HUES48 (cell line): ENCODE measurements around the gene SKOR2.
A peak's percentile ranks its signal among the peaks of the same experiment; 100 is the strongest.
"Not testable (repeated sequence)": the region's sequence is repeated elsewhere in the genome, so short reads cannot be mapped to it uniquely, and the experiment has no call there.

Experiments
- H3K27ac ChIP-seq: one replicate; pipeline ENCODE4 v1.7.0; 2013; ENCODE audit warnings: low read depth, low read length, inconsistent platforms
- H3K27me3 ChIP-seq: 2 replicates; pipeline ENCODE4 v1.6.1; 2013; ENCODE audit warnings: mild to moderate bottlenecking, low read length; ENCODE audit not compliant: control insufficient read depth, insufficient read depth
- H3K36me3 ChIP-seq: 2 replicates; pipeline ENCODE4 v1.6.1; 2013; ENCODE audit warnings: low read length; ENCODE audit not compliant: control insufficient read depth, insufficient read depth
- H3K4me1 ChIP-seq: 2 replicates; pipeline ENCODE4 v1.6.1; 2013; ENCODE audit warnings: mild to moderate bottlenecking, low read length; ENCODE audit not compliant: control insufficient read depth, insufficient read depth
- H3K4me3 ChIP-seq: 2 replicates; pipeline ENCODE4 v1.5.1; 2013; ENCODE audit warnings: mild to moderate bottlenecking, low read depth, low read length
- H3K9ac ChIP-seq: 2 replicates; pipeline ENCODE4 v1.6.1; 2013; ENCODE audit warnings: mild to moderate bottlenecking, low read depth, low read length, moderate library complexity
- H3K9me3 ChIP-seq: 2 replicates; pipeline ENCODE4 v1.6.1; 2013; ENCODE audit warnings: low read length; ENCODE audit not compliant: control insufficient read depth, insufficient read depth

Gene SKOR2

DNA sequence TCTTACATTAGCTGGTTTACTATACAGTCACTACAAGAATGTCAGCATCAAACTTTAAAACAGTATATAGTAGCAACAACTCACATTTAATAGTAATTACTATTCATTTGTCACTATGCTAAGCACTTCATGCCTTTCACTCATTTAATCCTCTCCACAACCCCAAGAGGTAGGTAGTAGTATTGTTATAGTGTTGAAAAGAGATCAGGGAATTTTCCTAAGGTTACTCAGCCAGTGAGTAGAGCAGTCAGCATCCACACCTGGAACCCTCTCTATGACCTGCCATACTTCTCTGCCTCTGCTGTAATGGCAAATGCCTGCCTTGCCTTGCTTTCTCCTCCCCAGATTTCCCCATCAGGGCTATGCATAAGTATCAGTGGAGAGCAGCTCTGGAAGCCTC, 24.8 kb downstream of the SKOR2 start:
- H3K9ac ChIP-seq: no peak overlapping the region
- H3K27me3 ChIP-seq: no peaks in the 10 kb centered on the region; the same call in 1 of the 2 replicates
- H3K9me3 ChIP-seq: no peaks in the 10 kb centered on the region
- H3K27ac ChIP-seq: no peak overlapping the region
- H3K4me3 ChIP-seq: no peak overlapping the region
- no peaks in the 10 kb centered on the region for H3K4me1 ChIP-seq
- H3K36me3 ChIP-seq: no peaks in the 10 kb centered on the region

DNA sequence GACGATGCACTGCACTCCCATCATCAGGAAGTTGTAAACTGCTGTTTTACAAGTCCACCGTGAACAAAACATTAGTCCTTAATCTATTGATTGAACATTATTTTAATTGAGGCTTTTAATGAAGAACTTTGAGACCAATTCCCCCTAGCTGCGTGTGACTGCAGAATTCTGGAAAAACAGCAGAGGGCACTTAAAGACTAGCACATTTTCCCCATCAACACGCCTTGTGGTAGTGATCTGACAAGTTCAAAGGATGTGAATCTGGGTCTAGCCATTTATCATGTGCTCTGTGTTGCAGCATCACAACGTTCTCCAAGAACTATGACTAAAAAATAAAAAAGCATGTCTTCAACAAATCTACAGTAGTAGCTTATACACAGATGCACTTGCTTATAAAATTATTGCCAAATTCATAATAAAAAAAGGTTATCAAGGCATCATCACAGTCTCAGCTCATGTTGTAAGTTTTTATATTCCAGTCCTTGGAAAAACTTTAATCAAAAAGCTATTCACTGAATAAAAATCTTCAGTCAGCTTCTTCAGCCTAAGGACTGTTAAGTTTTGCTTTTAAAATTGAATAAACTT, 35.8 kb downstream of the SKOR2 start:
- Histone ChIP-seq H3K4me1 (no peaks in the 10 kb centered on the region), H3K9ac (no peak overlapping the region), H3K27ac (no peak overlapping the region), H3K36me3 (no peaks in the 10 kb centered on the region), H3K4me3 (no peak overlapping the region), H3K27me3 (peaks cover 2% of the 10 kb centered on the region), H3K9me3 (no peaks in the 10 kb centered on the region)

DNA sequence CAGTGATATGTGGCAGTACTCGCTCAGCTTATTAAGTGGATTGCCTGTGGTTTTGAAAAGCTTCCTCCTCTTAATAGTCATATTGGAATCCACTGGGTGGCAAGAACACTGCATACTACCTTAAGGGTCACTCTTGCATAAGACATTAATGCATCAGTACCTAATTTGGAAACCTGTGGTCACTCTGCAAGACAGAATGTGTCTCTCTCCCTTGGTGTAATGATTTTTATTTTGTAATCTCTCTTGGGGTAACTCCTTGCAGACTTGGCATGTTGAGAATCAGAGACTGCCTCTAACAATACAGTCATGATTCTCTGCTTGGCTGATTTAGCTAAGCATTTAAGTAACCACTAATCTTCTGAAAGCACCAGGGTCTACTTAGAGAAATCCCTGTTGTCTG, 42.3 kb downstream of the SKOR2 start:
- H3K27me3 ChIP-seq: no peaks in the 10 kb centered on the region
- no peak overlapping the region for H3K4me3 ChIP-seq
- H3K9me3 ChIP-seq: no peaks in the 10 kb centered on the region
- H3K27ac ChIP-seq: no peak overlapping the region
- H3K9ac ChIP-seq: no peak overlapping the region
- H3K4me1 ChIP-seq: peaks cover 25% of the 10 kb centered on the region
- H3K36me3 ChIP-seq: no peaks in the 10 kb centered on the region

GRCh38 chr18:47206945-47207637, 44.4 kb downstream of the SKOR2 start:
- Histone ChIP-seq H3K36me3 (no peaks in the 10 kb centered on the region), H3K9me3 (no peaks in the 10 kb centered on the region), H3K4me1 (peaks cover 25% of the 10 kb centered on the region), H3K9ac (no peak overlapping the region), H3K27ac (peak overlapping the region; percentile 40), H3K4me3 (no peak overlapping the region), H3K27me3 (no peaks in the 10 kb centered on the region)

DNA sequence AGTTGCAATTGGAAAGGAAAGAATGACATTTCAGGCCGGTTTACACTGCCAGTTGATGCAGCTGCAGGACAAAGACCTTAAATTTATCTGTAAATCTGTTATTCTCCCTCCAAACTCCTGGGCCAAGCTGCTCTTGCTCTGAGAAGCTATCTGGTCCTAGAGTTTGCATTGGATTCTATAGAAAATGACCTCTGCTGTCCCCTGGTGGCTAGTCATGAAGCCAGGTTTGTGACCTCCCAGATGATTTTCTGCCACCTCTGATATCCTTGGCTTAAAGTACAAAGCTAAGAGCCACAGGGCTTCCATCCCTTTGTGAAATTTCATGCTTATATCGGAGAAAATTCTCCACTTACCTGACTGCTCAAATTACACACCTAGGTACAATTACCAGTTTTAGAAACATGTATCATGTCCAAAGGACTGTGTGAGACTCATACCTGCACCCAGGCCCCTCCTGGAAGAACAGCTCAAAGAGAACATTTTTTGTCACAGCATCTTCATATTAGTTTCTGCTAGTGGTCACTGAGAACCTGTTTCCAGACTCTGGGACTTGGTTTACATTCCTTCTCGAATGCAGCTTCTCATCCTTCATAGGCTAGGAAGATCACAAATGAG, 46.4 kb downstream of the SKOR2 start:
- H3K9ac ChIP-seq: no peak overlapping the region
- no peaks in the 10 kb centered on the region for H3K9me3 ChIP-seq
- peaks cover 20% of the 10 kb centered on the region for H3K4me1 ChIP-seq
- no peaks in the 10 kb centered on the region for H3K27me3 ChIP-seq
- H3K36me3 ChIP-seq: no peaks in the 10 kb centered on the region
- no peak overlapping the region for H3K4me3 ChIP-seq
- no peak overlapping the region for H3K27ac ChIP-seq

DNA sequence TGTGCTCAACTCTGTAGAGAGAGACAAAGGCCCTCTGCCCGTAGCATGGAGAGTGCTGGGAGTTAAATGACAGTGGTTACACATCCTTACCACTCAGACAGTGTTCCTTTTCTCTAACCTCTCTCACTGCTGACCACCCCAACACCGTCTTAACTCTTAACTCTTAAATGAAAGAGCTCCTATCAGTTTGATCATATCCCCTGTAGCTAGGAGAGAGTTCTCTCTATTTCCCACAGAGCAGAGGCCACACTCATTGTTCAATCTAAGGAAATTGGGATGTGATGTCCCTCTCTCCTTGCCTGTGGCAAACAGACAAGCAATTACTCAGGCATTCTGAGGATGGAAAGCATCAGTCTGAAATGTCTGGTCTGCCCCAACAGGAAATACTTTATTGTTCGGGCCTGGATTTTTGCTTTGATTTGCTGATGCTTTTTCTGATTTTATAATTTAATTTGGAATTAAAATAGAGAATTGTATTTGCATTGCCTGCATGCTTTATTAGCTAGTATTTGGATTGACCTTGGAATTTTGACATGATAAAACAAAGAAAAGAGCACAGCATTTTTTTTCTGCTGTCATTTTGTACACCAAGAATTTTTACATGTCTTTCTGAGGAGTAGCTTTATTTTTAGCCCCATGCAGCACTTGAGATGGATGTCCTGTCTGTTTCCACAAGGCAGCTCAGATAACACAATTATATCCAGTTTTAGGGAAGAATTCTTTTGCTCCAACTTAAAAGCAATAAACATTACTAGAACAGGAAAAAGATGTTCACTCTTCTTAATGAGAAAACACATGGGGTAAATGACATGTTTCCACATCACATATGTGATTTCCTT, 47.6 kb downstream of the SKOR2 start:
- H3K27me3 ChIP-seq: no peaks in the 10 kb centered on the region
- H3K4me3 ChIP-seq: no peak overlapping the region
- no peak overlapping the region for H3K9ac ChIP-seq
- peaks cover 13% of the 10 kb centered on the region; the same call in 1 of the 2 replicates for H3K4me1 ChIP-seq
- H3K9me3 ChIP-seq: no peaks in the 10 kb centered on the region
- no peaks in the 10 kb centered on the region for H3K36me3 ChIP-seq
- H3K27ac ChIP-seq: no peak overlapping the region

DNA sequence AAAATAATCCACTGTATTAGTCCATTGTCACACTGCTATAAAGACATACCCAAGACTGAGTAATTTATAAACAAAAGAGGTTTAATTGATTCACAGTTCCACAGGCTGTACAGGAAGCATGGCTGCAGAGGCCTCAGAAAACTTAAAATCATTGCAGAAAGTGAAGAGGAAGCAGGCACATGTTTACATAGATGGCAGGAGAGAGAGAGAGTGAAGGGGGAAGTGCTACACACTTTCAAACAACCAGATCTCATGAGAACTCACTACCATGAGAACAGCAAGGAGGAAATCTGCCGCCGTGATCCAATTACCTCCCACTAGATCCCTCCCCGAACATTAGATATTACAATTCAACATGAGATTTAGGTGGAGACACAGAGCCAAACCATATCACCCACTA, 55.5 kb downstream of the SKOR2 start:
- H3K27ac ChIP-seq, H3K9me3 ChIP-seq, H3K9ac ChIP-seq, H3K4me3 ChIP-seq, H3K36me3 ChIP-seq, H3K4me1 ChIP-seq, H3K27me3 ChIP-seq: not testable (repeated sequence)

DNA sequence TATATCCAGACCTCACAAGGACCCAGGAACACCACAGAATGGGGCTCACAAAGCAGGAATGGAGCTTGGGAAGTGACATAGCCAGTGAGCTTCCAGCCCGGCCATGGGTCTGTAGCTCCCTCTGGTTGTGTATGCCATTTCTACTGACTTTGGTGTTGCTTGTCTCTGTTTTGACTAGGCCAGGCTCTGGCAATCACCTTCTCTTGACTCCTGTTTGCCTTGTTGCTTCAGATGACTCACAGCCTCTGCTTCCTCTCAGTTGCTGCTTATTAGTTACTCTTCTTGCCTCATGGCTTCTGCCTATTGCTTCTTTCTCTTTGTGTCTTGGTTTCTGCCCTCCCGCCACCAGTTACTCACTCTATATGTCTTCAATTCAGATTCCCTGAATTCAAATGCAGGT, 59.5 kb downstream of the SKOR2 start:
- H3K27ac ChIP-seq: no peak overlapping the region
- H3K9me3 ChIP-seq: no peaks in the 10 kb centered on the region
- H3K4me1 ChIP-seq: no peaks in the 10 kb centered on the region
- no peak overlapping the region for H3K4me3 ChIP-seq
- H3K36me3 ChIP-seq: no peaks in the 10 kb centered on the region
- no peak overlapping the region for H3K9ac ChIP-seq
- H3K27me3 ChIP-seq: no peaks in the 10 kb centered on the region

GRCh38 chr18:47187721-47188120, 63.7 kb downstream of the SKOR2 start:
- no peaks in the 10 kb centered on the region for H3K27me3 ChIP-seq
- no peaks in the 10 kb centered on the region for H3K4me1 ChIP-seq
- H3K36me3 ChIP-seq: no peaks in the 10 kb centered on the region
- H3K27ac ChIP-seq: no peak overlapping the region
- H3K9me3 ChIP-seq: peaks cover 18% of the 10 kb centered on the region
- H3K9ac ChIP-seq: no peak overlapping the region
- H3K4me3 ChIP-seq: no peak overlapping the region

- H3K27ac ChIP-seq: no peak overlapping the region
- peaks cover 18% of the 10 kb centered on the region for H3K9me3 ChIP-seq
- no peak overlapping the region for H3K9ac ChIP-seq
- peaks cover 2% of the 10 kb centered on the region; the same call in 1 of the 2 replicates for H3K4me1 ChIP-seq
- no peaks in the 10 kb centered on the region; the same call in 1 of the 2 replicates for H3K27me3 ChIP-seq
- no peaks in the 10 kb centered on the region for H3K36me3 ChIP-seq
- no peak overlapping the region for H3K4me3 ChIP-seq
Observed at GRCh38 chr18:47184419-47185050, 66.9 kb downstream of the SKOR2 start.
